Stimulated activated CD4-positive, alpha-beta T cell treated with anti-CD3 and anti-CD28 coated beads, Interleukin-4, amount 100 ng/mL, for 48 hours (primary cell): ENCODE data around the gene PTPRD.

Experiments
- DNase-seq, 2 donors: peaks; one replicate each; pipeline ENCODE4 v3.0.0-alpha.2; 2020; ENCODE audit warnings: low read depth in 2 of 2

PTPRD gene

DNA sequence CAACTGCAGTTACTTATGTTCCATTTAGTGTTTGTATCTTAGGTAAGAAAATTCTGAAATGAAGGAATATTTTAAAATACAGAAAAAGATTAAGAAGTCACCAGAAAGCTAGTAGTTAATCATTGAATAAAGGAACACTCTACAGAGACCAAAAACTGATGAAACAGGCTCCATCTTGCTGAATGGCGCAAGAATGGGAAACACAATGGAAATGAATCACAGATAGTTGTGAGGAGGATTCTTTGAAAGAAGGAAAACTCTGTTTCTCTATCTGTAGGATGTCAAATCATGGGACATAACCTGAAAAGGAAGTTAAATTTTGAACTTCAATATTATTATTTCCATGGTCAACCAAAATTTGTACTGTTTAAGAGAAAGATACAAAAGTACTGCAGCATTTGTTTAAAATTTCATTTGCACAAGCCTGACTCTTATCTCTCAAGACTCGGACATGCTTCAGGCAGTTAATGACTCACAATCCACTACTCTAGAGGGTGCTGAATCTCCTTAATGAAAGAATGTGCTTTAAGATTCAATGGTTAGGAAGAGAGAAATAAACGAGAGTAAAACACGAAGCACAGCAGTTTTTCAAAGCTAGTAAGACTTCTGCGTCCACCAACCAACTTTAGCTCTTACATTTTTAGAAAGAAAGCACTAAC lies 1748.8 kb downstream of the PTPRD start:
- DNase-seq: no peak

DNA sequence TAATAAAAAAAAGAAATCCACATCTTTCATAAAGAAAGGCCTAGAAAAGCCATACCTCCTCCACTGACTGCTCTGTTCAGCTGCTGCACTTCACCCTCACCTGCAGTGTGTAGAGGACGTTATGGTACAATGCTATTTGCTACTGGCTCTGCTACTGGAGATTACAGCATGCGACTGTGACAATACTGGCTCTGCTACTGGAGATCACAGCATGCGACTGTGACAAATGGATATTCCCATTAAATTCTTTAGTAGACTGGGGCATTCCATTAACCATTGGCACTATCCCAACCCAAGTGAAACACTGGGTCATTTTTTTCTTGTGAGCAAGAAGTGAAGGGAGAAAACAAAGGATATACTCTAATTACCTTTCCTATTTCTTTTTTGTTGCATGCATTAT lies 1749.7 kb downstream of the PTPRD start:
- DNase-seq: no peak

DNA sequence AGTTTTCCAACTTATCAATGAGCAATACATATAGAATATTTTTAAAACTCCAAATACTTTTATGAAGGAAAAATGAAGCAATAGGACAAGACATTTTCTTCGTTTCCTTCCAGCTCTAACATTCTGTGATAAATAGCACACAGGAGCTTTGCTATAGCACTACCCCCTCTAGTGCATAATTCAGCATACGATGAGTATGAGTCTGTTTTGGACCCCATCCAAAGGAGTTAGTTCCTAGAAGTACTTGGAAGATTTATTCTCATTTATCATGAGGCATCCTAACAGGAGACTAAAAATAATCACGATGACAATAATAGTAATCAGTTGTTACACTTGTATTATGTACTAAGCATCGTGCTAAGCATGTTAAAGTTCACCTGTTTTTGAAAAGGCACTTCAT lies 1751.9 kb downstream of the PTPRD start:
- no peak for DNase-seq

DNA sequence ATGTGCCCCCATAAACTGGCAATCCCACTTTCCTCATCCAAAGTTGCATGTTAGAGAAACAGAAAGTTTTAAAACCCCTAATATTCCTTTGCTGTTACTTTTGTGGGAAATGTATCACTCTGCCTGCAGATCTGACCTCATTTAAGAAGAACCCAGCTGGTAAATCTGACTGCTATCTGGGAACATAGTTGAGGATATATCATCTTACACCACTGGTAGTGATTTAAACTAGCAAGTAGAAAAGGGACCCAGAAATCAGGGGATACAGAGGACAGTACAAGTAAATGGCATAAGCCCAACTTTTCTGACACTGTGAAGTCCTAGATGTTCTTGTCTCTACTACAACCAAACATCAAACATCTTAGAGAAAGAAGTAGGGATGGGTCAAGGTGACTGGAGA lies 1752.7 kb downstream of the PTPRD start:
- DNase-seq: no peak

DNA sequence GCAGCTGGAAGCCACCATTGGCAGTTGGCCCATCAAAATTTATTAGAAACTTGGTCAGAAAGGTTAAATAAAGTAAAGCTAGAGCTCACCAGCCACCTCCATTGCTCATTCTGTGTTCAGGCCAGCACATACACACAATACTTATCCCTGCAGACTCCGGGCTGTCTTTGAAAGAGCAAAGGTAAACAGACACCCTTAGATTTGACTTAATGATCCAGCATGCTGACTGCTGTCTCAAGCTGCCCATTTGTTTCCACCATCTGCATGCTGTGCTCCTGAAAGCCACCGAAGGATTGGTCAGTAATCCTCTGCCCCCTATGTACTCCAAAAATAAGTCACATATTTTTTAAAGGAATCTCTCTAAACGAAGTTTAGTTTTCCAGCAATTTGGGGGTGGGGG lies 1753.4 kb downstream of the PTPRD start:
- no peak for DNase-seq

DNA sequence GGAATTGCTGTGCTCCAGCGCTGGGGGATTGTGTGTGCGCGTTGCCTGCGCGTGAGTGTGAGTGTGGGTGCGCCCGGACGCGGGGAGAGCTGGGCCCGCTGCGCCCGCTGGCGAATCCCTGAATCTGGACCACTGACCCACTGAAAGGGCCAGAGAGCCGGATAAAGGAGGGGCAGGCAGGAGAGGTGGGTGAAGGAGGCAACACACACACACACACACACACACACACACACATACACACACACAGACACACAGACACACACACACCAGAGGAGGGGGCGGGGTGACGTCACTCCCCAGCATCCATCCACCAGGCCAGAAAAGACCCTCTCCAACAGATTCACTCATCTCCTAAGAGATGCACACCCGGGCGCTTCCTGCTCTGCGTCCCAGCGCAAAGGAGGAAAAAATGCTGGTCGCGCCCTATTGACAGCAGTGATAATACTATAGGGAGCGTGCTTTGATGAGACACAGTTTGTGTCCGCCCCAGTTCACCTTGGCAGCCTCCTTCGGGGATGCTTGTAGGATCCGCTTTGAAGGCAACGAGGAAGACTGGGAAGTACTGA lies 1754.1 kb downstream of the PTPRD start:
- DNase-seq: no peak

DNA sequence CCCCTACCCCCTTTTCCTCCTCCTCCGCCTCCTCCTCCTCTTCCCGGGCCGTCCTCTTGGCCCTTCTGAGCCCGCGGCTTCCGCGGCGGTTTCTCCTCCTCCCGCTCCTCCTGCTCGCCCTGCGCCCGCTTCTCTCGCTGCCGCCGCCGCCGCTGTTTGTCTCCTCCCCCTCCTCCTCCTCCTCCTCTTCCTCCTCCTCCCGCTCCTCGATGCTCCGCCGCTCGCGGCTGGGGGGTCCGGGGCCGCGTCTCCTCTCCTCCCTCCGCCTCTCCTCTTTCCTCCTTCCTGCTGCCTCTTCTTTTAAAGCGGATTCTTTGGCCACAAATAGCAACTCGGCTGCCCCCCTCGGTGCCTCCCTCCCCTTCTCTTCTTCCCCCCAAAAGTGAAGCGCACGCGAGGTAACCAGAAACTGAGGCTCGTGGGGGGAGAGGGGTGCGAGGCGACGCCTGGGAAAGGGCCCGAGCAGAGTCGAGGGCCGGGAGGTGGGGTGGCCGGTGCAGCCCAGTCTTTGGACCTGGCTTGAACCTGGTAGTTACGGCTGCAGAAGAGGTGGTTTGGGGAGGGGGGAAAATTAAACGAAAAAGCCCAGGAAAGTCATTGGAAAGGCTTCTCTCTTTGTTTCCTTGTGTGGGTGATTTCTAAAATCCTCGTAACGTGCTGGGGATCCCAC lies 1754.7 kb downstream of the PTPRD start:
- DNase-seq: no peak

DNA sequence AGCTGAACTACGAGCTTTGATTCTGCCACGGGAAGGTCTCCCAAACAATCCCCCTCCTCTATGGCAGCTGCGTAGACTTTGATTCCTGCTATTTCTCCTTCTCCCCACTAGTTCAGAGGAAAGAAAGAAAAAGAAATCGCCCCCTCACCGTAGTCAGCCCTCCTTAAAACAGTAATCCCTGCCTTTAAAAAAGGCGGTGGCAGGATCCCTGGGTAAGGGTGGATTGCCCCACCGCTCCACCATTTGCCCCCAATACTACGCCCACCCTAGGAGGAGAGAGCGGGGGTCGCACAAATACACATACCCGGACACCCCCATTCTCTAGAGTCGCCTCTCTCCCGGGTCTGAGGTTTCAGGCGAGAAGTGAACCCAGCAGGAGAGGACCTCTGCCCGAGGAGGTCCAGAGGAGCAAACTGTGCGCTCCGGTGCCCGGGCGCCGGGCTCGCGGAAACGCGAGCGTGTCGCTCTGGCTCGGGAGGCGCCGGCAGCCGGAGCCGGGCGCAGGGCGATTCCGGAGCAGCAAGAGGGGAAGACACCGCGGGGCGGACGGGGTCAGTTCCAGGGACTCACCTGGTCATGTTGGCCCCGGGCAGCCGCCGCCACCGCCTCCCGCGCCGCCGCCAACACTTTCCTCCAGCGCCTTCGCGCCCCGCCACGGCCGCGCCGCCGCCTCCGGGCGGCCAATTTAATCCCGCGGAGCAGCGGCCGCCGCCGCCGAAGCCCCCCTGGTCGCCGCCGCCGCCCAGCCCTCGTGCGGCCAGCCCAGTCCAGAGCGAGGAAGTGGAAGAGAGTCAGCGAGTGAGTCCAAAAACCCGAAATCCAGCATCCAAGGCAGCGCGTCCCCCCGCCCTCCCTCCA lies 1755.5 kb downstream of the PTPRD start:
- no peak for DNase-seq

DNA sequence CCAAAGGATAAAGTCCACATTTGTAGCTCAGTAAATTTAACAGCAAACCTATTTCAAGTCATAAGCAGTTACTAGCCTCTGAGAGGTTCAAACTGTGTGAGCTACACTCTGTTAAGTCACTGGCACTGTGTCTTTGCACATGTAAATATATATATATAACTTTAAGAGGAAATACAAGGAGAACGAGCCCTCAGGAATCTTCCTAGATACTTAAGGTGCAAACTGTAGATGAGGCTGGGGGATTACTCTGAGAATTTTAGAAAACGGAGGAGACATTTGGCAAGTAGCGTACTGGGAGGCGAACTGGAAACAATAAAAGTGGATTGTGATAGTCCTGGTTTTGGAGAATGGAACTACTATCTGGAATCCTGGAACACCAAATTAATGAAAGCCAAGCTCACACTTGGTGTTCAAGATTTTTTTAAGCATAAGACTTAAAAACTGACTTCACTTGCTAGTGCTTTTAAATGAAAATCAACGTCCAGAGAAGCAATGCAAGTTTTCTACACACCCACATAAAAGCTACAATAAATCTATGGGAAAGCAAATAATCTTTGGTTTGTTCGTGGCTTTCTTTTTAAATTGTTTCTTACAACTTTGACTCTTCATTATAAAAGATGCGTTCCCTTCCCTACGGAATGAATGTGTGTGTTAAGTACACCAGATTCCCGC lies 1756.3 kb downstream of the PTPRD start:
- DNase-seq: no peak

DNA sequence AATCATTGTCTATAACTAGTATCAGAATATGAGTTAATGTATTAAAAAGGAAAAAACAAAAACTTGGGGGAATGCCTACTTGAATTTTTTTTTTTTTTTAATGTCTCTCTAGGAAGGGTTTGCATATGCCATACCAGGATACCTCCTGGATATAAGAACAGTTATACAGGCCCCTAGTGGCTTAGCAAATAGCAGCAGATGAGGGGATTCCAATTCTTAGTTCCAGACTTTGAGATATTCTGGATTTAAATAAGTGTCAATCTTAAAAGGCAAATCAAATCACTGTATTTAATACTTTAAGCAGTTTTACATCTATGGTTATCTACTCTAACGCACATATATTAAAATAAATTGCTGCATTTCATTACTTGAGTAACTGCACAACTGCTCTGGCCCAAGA lies 1757.8 kb downstream of the PTPRD start:
- DNase-seq: no peak

DNA sequence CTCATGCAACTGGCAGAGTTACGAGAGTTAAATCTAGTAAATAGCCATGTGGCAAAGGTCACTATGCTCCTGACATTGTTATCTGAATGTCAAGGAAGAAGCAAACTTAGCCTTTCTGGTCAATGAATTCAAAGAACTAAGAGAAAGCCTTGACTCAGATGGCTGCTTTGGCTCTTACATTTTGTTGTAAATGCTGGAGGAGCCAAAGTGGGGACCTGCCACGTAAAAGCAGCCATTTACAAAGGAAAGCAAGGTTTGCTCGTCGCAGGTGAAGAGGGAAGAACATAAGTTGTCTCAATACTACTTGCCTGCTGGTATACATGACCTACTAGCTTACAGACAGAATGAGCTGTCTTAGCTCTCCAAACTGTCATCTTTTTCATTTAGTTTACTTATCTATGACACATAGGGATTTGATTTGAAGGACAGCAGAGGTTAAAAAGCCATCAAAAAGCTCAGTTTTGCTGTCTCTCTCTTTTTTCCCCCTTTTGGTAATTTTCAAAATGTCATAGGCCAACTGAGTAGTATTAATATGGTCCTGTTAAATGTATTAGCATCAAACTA lies 1760.4 kb downstream of the PTPRD start:
- DNase-seq: no peak

DNA sequence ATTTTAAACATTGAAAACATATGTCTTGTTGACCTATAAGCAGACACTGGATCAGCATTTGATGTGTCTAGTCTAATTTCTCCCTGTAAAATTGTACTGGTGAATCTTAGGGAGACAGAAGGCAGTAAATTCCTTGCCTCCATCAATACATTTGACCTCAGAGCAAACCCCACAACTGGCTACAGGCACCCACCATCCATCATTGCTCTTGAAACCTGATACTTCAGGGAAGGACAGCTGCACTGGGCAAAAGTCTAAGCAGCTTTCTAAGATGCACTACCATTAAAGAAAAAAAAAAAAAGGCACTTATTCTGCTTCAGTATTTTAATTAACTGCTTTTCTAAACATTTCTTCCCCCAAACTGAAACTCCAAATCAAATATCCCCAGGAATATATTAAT lies 1761.9 kb downstream of the PTPRD start:
- no peak for DNase-seq

DNA sequence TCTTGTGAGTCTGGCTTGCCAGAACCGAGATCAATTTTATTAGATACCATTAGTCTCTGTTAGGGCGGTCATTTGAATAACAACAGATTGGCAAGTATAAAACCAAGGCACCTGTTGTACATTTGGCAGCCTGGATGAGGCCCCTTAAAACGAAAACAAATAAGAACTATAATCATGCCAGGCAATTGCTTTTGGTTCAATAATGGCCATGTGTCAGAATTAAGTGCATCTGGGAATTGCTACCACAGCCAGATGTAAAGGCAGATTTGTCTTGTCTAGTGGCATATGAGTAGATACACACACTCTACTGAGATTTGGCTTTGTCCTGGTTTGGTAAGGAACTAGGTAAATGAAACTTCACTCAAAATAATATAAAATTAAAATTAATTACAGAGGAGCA lies 1767.0 kb downstream of the PTPRD start:
- no peak for DNase-seq

DNA sequence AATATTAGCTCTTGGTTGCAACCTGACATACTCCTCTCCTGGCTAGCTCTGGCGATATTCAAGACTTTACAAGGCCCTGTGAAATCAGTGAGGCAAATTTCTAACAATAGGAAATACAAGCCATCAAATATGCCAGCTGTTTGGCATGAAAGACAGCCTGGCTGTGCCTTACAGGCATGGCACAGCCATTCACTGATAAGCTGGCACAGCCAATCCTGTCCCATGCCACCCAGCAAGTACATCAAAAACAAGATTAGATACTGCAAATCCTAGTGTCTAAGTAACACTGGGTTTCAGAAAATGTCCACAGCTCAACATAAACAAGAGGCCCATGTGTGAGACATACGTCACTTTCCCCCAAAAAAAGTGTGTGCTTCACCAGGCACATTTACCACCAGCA lies 1767.4 kb downstream of the PTPRD start:
- DNase-seq: no peak

DNA sequence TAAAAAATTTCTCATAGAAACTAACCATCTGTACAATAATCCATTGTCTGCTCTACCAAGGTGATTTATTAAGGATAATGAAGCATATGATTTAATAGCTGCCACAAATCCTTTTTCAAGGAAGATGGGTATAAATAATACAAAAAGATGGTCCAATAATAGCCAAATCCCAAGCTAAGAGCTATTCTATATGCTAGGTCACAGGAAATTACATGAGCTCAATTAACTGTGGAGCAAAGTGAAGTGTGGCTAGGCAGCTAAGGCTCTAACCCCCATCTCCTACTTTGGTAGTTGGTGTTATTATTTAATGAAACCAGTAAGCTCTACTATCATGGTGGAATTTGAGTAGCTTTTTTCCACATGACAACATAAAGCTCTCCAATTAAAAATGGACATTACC lies 1768.3 kb downstream of the PTPRD start:
- DNase-seq: no peak

DNA sequence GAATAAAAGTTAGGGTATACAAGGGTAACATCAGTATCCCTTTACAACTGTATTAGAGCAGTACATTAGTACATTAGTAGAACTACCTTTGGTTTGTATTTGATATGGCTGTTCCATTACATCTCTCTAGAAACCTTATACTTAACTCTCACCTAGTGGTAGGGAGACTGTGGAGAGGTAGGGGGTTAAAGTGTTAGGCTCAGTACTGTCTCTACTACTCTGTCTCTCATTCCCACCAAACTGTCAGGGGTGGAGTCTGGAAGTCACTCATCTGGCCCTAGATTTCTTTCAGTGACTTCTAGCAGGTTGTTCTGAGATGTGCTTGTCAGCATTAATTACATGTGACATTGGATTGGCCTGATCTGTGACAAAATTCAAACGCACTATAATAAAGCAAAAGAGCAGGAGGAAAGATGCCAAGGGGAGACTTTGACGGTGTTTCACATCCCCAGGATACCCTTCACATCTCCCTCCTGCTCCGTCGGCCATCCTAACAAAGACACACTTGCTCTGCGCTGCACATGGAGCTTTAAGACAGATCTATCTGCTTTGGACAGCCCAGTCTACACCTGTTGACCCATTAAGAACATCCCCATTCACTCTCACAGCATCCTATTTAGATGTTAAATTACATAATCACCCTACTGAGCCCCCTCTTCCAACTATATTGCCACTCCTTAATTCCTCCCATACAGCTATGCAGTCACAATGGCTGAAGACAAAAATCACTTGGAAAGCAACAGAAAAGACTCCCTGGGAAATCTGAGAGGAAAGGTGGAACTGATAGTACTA lies 1770.2 kb downstream of the PTPRD start:
- DNase-seq: no peak

DNA sequence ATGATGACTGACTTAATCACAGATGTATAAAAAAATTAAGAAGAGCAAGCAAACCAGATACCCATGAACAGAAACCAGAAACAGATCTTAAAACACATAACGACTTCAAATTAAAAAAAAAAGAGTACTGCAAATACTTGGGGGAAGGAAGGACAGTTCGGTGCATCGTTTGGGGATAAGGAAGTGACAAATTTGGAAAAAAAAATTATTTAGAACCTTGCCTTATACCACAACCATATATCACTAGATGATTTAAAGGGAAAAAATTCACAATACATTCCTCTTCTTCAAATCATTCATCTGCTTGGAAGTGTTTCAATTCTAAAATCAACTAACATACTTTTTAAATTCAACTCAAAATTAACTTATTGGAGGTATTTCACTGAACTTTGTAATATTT lies 1774.7 kb downstream of the PTPRD start:
- no peak for DNase-seq

DNA sequence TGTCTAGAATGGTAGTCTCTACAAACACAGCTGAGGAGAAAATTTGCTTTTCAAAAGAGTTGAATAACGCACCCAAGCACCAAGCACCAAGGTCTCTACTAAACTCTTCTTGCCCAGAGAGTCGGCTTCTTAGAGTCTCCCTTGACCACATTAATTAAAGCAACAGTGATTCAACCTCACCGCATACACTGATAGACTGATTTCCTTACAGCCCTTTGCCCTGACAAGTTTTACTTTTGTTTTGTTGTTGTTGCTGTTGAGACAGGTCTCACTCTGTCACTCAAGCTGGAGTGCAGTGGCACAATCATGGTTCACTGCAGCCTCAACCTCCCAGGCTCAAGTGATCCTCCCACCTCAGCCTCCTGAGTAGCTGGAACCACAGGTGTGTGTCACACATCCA lies 1777.5 kb downstream of the PTPRD start:
- DNase-seq: no peak

DNA sequence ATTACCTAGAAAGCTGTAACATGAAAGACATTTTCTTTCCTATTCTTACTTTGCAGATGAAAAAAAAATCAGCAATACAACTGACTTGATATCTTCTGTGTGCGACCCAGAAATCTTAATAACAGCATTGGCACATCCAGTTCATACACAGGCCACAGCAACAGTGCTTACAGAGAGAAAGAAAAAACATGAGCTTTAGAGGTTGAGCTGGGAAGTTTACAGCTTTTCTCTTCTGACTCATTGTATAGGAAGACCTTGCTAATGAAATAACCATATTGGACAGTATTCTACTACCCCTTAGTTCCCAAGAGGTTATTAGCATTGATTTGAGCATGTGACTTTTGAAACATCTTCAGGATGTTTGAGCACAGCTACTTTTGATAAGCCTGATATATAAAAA lies 1779.8 kb downstream of the PTPRD start:
- no peak for DNase-seq

DNA sequence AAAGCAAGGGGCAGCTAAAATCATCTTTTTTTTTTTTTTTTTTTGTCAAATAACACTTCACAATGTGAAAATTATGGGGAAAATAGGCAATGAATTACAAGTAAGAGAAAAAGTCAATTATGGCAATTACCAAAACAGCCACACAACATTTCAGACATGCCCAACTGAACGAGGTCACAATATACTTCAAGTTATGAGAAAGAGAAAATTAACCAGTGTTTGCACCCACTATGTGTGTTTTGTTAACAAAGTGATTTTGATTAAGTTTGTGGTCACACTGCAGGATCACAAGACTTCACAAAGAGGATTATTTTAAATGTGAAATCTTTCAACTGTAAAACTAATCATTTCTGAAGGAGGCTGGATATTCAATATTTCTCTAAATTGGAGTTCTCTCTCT lies 1780.4 kb downstream of the PTPRD start:
- DNase-seq: no peak

DNA sequence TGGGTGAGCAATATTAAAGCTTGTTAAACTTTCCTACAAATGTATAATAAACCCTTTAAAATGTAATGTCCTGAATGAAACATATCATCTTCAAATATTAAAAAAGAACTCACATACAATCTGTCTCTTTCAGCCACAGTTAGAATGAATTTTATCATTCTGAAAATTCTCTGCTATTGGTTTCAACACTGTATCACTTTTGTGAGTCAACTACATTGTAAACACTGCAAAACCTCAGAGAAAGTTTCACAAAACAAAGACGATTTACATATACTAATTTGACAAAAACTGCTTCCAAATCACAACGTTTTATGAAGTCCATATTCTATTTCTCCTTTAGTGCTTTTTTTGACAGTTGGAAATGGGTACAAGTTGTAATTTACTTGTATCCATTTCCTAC lies 1781.2 kb downstream of the PTPRD start:
- DNase-seq: no peak
